Measurements from ENCODE around the gene CDRT15L2.
"Not testable (repeated sequence)": the region's sequence is repeated elsewhere in the genome, so short reads cannot be mapped to it uniquely, and the experiment has no call there.

The CDRT15L2 gene

GRCh38 chr17:20565711-20566110 is 13.8 kb upstream of the CDRT15L2 start:
- no peak for DNase-seq (ENCODE audit: low spot score)
- no peak for TF ChIP-seq CTCF (IDR thresholded peaks at IDR 0.05; ENCODE audit: extremely low read depth, missing control alignments)

- not testable (repeated sequence) for DNase-seq (ENCODE audit: low spot score)
These were observed 12.8 kb upstream of the CDRT15L2 start for GRCh38 chr17:20566736-20567135.

GRCh38 chr17:20567421-20567820 is 12.1 kb upstream of the CDRT15L2 start:
- not testable (repeated sequence) for DNase-seq (ENCODE audit: low spot score)

- not testable (repeated sequence) for DNase-seq (ENCODE audit: low spot score)
These were observed 10.9 kb upstream of the CDRT15L2 start for GRCh38 chr17:20568604-20569003.

- DNase-seq (ENCODE audit: low spot score), result not testable (repeated sequence)
These were observed 7.9 kb upstream of the CDRT15L2 start for GRCh38 chr17:20571653-20572052.

GRCh38 chr17:20573216-20573615 is 6.3 kb upstream of the CDRT15L2 start:
- DNase-seq (ENCODE audit: low spot score), result not testable (repeated sequence)

- not testable (repeated sequence) for DNase-seq (ENCODE audit: low spot score)
These were observed 4.5 kb upstream of the CDRT15L2 start for GRCh38 chr17:20575071-20575470.

- not testable (repeated sequence) for DNase-seq (ENCODE audit: low spot score)
These were observed 4.5 kb downstream of the CDRT15L2 start for GRCh38 chr17:20583891-20584577.

GRCh38 chr17:20588744-20589453 is 9.4 kb downstream of the CDRT15L2 start:
- DNase-seq (ENCODE audit: low spot score), result peak; percentile 29

- not testable (repeated sequence) for DNase-seq (ENCODE audit: low spot score)
These were observed 9.9 kb downstream of the CDRT15L2 start for GRCh38 chr17:20589454-20589810.

- DNase-seq (ENCODE audit: low spot score), result not testable (repeated sequence)
These were observed 11.5 kb downstream of the CDRT15L2 start for GRCh38 chr17:20591040-20591439.

- DNase-seq (ENCODE audit: low spot score), result not testable (repeated sequence)
These were observed 26.0 kb downstream of the CDRT15L2 start for GRCh38 chr17:20605568-20605967.

- not testable (repeated sequence) for DNase-seq (ENCODE audit: low spot score)
These were observed 30.0 kb downstream of the CDRT15L2 start for GRCh38 chr17:20609490-20609889.

GRCh38 chr17:20611309-20611708 is 31.8 kb downstream of the CDRT15L2 start:
- DNase-seq (ENCODE audit: low spot score), result no peak
- no peak for TF ChIP-seq CTCF (IDR thresholded peaks at IDR 0.05; ENCODE audit: extremely low read depth, missing control alignments)
